ENCODE results near the gene MTHFD1. TPM values are rescaled to one million over a fixed set of nuclear protein-coding genes. Genes with fewer than 3 reads are reported as not detected.
"Not testable (repeated sequence)": the region's sequence is repeated elsewhere in the genome, so short reads cannot be mapped to it uniquely, and the experiment has no call there.

Gene MTHFD1
- total RNA-seq, 1 donor from 2014 or later, result 49.3 TPM

DNA sequence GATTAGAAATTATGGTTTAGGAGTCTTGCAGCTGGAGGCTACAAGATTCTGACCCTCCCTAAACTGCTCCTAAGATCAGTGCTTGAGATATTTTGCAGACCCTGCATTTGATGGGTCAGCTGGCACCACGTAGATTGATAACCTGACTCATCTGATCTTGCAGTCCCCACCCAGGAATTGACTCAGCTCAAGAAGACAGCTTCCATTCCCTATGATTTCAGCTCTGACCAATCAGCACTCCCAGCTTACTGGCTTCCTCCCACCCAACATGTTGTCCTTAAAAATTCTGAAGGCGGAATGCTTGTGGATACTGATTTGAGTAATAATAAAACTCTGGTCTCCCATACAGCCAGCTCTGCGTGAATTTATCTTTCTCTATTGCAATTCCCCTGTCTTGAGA lies 23.2 kb upstream of the MTHFD1 start:
- Histone ChIP-seq H3K9me3 (ENCODE audit: low read depth) (no peaks in the 10 kb centered on the region), H3K4me3 (no peak overlapping the region), H3K27me3 (no peaks in the 10 kb centered on the region), H3K36me3 (no peaks in the 10 kb centered on the region), H3K27ac (no peak overlapping the region), H3K79me2 (ENCODE audit: low read depth) (no peaks in the 10 kb centered on the region), H3K4me2 (no peak overlapping the region), H4K20me1 (ENCODE audit: low read depth) (no peaks in the 10 kb centered on the region), H2AFZ (replicated peaks) (no peak overlapping the region), H3K4me1 (no peaks in the 10 kb centered on the region), H3K9ac (no peak overlapping the region), H3F3A (ENCODE audit: low read depth) (no peaks in the 10 kb centered on the region)
- Mint-ChIP-seq H3K4me1 (no peaks in the 10 kb centered on the region), H3K4me3 (no peak overlapping the region), H3K27me3 (ENCODE audit: insufficient read depth, low read depth) (peaks cover 2% of the 10 kb centered on the region), H3K36me3 (no peaks in the 10 kb centered on the region), H3K27ac (no peak overlapping the region), H3K9me3 (no peaks in the 10 kb centered on the region)
- TF ChIP-seq, protein P1, sequence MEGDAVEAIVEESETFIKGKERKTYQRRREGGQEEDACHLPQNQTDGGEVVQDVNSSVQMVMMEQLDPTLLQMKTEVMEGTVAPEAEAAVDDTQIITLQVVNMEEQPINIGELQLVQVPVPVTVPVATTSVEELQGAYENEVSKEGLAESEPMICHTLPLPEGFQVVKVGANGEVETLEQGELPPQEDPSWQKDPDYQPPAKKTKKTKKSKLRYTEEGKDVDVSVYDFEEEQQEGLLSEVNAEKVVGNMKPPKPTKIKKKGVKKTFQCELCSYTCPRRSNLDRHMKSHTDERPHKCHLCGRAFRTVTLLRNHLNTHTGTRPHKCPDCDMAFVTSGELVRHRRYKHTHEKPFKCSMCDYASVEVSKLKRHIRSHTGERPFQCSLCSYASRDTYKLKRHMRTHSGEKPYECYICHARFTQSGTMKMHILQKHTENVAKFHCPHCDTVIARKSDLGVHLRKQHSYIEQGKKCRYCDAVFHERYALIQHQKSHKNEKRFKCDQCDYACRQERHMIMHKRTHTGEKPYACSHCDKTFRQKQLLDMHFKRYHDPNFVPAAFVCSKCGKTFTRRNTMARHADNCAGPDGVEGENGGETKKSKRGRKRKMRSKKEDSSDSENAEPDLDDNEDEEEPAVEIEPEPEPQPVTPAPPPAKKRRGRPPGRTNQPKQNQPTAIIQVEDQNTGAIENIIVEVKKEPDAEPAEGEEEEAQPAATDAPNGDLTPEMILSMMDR (IDR thresholded peaks at IDR 0.05), result no peak
- DNase-seq (ENCODE audit: low spot score), result no peak

DNA sequence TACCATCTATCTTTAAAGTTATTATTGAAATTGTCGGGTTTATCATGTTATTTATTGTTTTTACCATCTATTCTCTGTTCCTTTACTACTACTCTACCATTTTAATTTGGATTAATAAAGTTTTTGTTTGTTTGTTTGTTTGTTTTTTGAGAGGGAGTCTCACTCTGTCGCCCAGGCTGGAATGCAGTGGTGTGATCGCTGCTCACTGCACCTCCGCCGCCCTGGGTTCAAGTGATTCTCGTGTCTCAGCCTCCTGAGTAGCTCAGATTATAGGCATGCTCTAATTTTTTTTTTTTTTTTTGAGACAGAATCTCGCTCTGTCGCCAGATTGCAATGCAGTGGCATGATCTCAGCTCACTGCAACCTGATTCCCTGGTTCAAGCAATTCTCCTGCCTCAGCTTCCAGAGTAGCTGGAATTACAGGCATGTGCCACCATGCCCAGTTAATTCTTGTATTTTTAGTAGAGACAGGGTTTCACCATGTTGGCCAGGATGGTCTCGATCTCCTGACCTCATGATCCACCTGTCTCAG lies 22.7 kb upstream of the MTHFD1 start:
- not testable (repeated sequence) for H3K27me3 Mint-ChIP-seq (ENCODE audit: insufficient read depth, low read depth); H3F3A ChIP-seq (ENCODE audit: low read depth); H3K4me1 Mint-ChIP-seq; H3K36me3 ChIP-seq; H2AFZ ChIP-seq (replicated peaks); H3K27ac ChIP-seq; H3K4me1 ChIP-seq; H3K79me2 ChIP-seq (ENCODE audit: low read depth); H3K9ac ChIP-seq; H4K20me1 ChIP-seq (ENCODE audit: low read depth); H3K4me3 ChIP-seq; H3K9me3 ChIP-seq (ENCODE audit: low read depth); H3K4me3 Mint-ChIP-seq; H3K27ac Mint-ChIP-seq; H3K36me3 Mint-ChIP-seq; H3K27me3 ChIP-seq; DNase-seq (ENCODE audit: low spot score); H3K4me2 ChIP-seq; H3K9me3 Mint-ChIP-seq

GRCh38 chr14:64369201-64369600 lies 19.0 kb upstream of the MTHFD1 start:
- Histone ChIP-seq H3K9me3 (ENCODE audit: low read depth) (no peaks in the 10 kb centered on the region), H3K4me1 (no peaks in the 10 kb centered on the region), H3F3A (ENCODE audit: low read depth) (no peaks in the 10 kb centered on the region), H3K4me3 (no peak overlapping the region), H3K9ac (no peak overlapping the region), H3K36me3 (no peaks in the 10 kb centered on the region), H3K4me2 (no peak overlapping the region), H3K27me3 (no peaks in the 10 kb centered on the region), H3K79me2 (ENCODE audit: low read depth) (no peaks in the 10 kb centered on the region), H3K27ac (no peak overlapping the region), H4K20me1 (ENCODE audit: low read depth) (no peaks in the 10 kb centered on the region), H2AFZ (replicated peaks) (no peak overlapping the region)
- Mint-ChIP-seq H3K4me3 (no peak overlapping the region), H3K4me1 (no peaks in the 10 kb centered on the region), H3K27ac (no peak overlapping the region), H3K36me3 (no peaks in the 10 kb centered on the region), H3K9me3 (no peaks in the 10 kb centered on the region), H3K27me3 (ENCODE audit: insufficient read depth, low read depth) (no peaks in the 10 kb centered on the region)
- TF ChIP-seq, protein P1 (IDR thresholded peaks at IDR 0.05), result no peak
- DNase-seq (ENCODE audit: low spot score), result no peak

DNA sequence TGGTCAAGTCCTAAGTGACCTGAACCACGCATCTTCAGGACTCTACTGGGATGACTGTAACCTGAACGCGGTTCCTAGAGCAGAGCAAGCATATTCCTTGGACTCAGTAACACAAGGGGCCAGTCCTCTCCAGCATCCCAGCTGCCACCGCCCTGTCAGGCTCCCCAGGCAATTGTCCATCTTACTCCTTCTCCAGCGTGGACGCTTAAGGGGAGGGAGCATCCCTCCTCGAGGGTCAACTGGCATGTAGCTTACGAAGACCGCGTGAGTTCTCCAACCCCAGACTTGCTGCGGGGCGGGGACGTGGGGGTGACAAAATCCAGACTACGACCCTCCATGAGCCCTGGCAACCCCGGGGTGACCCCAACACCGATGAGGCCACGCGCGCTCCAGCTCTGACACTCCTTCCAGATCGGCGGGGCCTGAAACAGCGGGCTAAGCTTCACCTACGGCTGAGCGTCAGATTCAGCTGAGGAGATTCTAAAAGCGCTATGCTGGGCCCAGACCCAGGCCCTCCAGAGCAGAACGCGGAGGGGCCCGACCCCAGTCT lies 846 bp upstream of the MTHFD1 start:
- Histone ChIP-seq H3K27ac (peak overlapping the region; percentile 76), H3F3A (ENCODE audit: low read depth) (peaks cover 41% of the 10 kb centered on the region), H3K4me1 (peaks cover 25% of the 10 kb centered on the region), H4K20me1 (ENCODE audit: low read depth) (peaks cover 9% of the 10 kb centered on the region), H3K9ac (peak overlapping the region; percentile 59), H3K9me3 (ENCODE audit: low read depth) (no peaks in the 10 kb centered on the region), H3K36me3 (no peaks in the 10 kb centered on the region), H3K4me2 (peak overlapping the region; percentile 81), H3K27me3 (no peaks in the 10 kb centered on the region), H3K79me2 (ENCODE audit: low read depth) (peaks cover 53% of the 10 kb centered on the region), H2AFZ (replicated peaks) (peak overlapping the region; percentile 80), H3K4me3 (peak overlapping the region; percentile 57)
- Mint-ChIP-seq H3K4me3 (peak overlapping the region; percentile 96), H3K27me3 (ENCODE audit: insufficient read depth, low read depth) (peaks cover 2% of the 10 kb centered on the region), H3K4me1 (peaks cover 22% of the 10 kb centered on the region), H3K9me3 (no peaks in the 10 kb centered on the region), H3K27ac (peak overlapping the region; percentile 81), H3K36me3 (peaks cover 14% of the 10 kb centered on the region)
- peak; percentile 56 for DNase-seq (ENCODE audit: low spot score)
- TF ChIP-seq EZH2 (IDR thresholded peaks at IDR 0.05) (no peak), EZH2phosphoT487 (IDR thresholded peaks at IDR 0.05) (no peak)
- TF ChIP-seq, protein P1 (IDR thresholded peaks at IDR 0.05), result no peak

Measured in neural progenitor cell (in vitro differentiated cells).